KOPT-K1 (cell line): ENCODE data around the gene PRM1.

Experiments
- H3K27ac ChIP-seq: fragments of 200-600 bp; sonication (generic); 2 replicates; pipeline ENCODE4 v1.5.1; 2016; ENCODE audit warnings: antibody characterized with exemption, mild to moderate bottlenecking, low read depth, low read length; ENCODE audit not compliant: poor library complexity, severe bottlenecking
- H3K36me3 ChIP-seq: fragments of 200-600 bp; sonication (generic); 2 replicates; pipeline ENCODE4 v1.5.1; 2017; ENCODE audit warnings: antibody characterized with exemption, mild to moderate bottlenecking, low read length, moderate library complexity; ENCODE audit not compliant: insufficient read depth
- H3K9me3 ChIP-seq: fragments of 200-600 bp; sonication (generic); 2 replicates; pipeline ENCODE4 v1.5.1; 2017; ENCODE audit warnings: antibody characterized with exemption, low read length, mild to moderate bottlenecking; ENCODE audit not compliant: insufficient read depth, poor library complexity, severe bottlenecking

PRM1 gene

DNA sequence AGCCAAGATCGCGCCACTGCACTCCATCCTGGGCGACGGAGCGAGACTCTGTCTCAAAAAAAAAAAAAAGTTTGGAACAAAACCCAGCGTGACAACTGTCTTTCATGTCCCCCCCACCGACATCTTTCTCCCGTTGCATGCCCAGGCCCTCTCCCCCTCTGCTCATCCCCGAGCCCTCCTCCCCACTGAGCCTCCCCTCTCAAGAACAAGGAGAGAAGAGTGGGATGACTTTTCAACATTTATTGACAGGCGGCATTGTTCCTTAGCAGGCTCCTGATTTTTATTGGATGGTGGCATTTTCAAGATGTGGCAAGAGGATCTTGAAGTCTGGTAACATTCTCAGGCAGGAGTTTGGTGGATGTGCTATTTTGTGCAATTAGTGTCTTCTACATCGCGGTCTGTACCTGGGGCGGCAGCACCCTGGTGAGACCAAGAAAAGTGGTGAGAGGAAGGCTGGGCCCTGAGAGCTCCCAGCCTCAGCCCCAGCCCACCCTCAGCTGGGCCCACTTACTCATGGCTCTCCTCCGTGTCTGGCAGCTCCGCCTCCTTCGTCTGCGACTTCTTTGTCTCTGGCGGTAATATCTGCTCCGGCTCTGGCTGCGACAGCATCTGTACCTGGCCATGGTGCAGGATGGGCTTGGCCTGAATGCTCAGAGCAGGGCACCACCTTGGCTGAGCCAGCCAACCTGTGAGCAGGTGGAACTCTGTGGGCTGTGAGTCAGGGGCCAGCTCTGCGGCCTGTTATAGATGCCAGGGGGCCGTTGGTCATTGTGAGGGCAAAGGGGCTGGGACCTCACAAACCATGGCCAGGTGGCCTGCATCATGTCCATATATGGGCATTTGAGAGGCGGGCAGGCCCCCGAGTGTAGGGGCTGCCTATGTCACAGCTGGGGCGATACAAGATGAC lies at the start of gene PRM1:
Gene PRM1 (minus strand): TSS at position 715 of the 907 bp plus-strand sequence. CDS start 92 bp downstream, at position 623.
- Histone ChIP-seq H3K9me3 (no peaks in the 10 kb centered on the region), H3K36me3 (no peaks in the 10 kb centered on the region), H3K27ac (no peak within 1 kb of the TSS)

- H3K9me3 ChIP-seq = no peaks in the 10 kb centered on the region
- no peak overlapping the region for H3K27ac ChIP-seq
- H3K36me3 ChIP-seq = no peaks in the 10 kb centered on the region
Observed at GRCh38 chr16:11330526-11331237, 49.6 kb upstream of the PRM1 start.

DNA sequence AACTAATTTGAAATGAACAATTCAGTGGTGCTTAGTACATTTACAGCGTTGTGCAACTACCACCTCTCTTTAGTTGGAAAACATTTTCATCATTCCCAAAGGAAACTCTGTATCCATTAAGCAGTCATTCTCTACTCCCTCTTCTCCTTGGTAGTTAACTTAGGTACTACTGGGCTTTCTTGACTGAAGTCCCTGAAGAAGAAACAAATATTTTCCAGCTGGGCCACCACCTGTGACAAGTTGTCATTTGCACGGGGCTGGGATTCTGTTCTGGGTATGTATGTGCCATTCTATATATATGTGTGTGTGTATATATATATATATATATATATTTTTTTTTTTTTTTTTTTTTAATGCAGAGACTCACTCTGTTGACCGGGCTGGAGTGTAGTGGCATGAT lies 48.8 kb upstream of the PRM1 start:
- Histone ChIP-seq H3K9me3 (no peaks in the 10 kb centered on the region), H3K36me3 (no peaks in the 10 kb centered on the region), H3K27ac (no peak overlapping the region)

DNA sequence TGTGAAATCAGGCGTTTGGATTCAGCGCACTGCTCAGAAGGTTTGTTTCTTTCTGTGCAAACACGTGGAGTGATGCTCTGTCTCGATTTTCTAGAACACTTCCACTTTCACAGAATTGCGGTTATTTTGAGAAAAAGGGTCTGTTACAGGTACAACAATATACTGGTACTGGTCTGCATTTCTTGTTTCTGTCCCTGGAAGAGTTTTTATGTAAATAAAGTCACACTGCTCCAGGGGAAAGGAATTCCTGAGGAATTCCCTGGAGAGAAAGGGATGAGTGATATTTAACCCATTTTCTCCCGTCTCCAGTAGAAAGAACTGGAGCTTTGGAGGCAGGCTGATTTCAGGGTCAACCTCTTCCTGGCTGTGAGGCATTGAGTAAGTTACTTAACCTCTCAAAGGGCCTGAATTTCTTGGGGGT lies 48.0 kb upstream of the PRM1 start:
- H3K27ac ChIP-seq = peak overlapping the region; percentile 51
- no peaks in the 10 kb centered on the region for H3K9me3 ChIP-seq

DNA sequence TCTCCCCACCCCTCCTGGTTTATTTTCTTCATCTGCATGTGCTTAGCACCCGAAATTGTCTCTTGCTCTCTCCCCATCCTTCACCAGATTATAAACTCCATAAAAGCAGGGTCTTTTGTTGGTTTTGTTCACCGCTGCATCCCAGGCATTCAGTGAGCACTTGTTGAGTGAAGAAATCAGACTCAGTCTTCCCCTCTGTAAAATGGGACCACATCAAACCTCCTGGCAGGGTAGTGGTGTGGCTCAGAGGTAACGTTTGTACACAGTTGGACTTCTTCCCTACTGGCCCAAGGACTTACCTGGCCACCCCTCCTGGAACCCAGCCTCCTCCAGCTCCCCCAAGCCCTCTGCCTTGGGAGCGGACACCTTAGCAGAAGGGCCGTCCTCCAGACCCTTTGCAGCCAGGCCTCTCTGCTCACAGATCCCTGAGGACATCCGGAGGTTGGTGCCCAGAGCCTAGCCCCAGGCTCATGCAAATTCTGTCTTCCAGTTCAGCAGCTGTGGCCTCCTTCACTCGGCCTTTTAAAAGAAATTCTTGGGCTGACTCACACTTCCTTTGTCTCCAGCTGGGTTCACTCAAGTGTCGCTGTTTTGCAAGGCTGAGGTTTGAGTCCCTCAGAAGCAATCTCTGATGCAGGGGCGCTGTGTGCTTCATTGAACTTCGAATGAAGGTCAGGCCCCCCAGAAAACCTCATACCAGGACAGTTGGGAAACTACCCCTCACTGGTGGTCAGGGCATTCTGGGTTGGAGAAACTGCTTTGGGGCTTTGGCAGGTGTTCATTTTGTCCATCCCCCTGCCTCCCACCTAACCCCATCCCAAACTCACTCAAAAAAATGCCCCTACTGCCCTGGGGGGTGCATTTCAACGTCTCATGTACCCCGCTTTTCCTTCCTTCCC lies 47.3 kb upstream of the PRM1 start:
- Histone ChIP-seq H3K9me3 (no peaks in the 10 kb centered on the region), H3K36me3 (no peaks in the 10 kb centered on the region), H3K27ac (peak overlapping the region; percentile 51)

More for the DNA sequence above, 48.0 kb upstream of the PRM1 start:
- no peaks in the 10 kb centered on the region for H3K36me3 ChIP-seq

GRCh38 chr16:11327277-11328171 lies 46.4 kb upstream of the PRM1 start:
- no peaks in the 10 kb centered on the region for H3K9me3 ChIP-seq
- peak overlapping the region; percentile 51 for H3K27ac ChIP-seq
- no peaks in the 10 kb centered on the region for H3K36me3 ChIP-seq

GRCh38 chr16:11326737-11327276 lies 45.7 kb upstream of the PRM1 start:
- Histone ChIP-seq H3K27ac (no peak overlapping the region), H3K36me3 (no peaks in the 10 kb centered on the region), H3K9me3 (no peaks in the 10 kb centered on the region)

DNA sequence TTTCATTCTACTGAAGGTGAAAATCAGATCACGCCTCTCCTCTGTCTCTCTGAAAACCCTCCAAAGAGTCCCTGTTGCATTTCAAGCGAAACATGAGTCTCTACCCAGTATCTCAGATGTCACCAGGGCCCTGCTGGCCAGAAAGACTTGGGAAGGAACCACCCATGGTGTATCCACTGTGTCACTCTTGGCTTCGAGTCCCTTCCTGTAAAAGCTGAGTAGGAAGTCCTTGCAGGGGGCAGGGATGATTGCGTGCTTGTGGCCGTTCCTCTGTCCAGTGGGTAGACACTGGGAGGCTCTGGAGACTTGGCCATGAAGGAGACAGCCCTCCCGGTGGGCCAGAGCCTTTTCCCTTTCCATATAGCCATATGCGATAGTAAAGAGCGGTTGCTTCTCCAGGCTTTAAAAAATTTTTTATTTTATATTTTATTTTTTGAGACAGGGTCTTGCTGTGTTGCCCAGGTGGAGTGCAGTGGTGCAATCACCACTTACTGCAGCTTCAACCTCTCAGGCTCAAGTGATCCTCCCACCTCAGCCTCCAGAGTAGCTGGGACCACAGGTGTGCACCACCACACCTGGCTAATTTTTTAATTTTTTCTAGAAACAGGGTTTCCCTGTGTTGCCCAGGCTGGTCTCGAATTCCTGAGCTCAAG lies 45.1 kb upstream of the PRM1 start:
- Histone ChIP-seq H3K36me3 (no peaks in the 10 kb centered on the region), H3K27ac (no peak overlapping the region), H3K9me3 (no peaks in the 10 kb centered on the region)

DNA sequence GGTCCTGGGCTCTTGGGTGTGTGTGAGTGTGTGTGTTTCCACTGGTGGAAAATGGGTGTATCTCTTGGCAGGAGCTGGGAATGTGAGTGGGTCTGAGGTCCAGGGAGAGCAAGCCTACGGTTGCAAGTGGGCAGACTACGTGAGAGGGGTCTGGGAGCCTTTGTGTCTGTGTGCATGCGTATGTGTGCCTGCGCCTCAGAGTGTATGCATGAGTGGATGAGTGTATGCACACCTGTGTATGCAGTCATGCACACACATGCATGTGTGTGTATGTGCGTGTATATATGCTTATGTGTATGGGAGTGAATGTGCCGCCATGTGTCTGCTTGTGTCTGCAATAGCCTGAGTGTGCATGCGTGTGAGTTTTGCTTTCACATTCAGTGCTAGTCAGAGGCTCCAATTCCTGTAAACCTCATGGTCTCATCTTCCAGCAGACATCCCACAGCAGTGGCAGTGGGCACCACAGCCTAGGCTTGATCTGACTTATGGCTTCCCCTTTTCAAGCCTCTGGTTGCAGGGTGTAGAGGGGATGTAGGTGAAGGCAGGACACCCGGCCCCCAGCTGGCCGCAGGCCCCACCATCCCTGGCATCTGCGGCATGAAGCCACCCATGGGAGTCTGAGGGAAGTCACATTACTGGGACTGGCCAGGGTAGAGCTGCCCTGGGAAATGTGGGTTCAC lies 44.4 kb upstream of the PRM1 start:
- Histone ChIP-seq H3K36me3 (no peaks in the 10 kb centered on the region), H3K27ac (no peak overlapping the region), H3K9me3 (no peaks in the 10 kb centered on the region)

DNA sequence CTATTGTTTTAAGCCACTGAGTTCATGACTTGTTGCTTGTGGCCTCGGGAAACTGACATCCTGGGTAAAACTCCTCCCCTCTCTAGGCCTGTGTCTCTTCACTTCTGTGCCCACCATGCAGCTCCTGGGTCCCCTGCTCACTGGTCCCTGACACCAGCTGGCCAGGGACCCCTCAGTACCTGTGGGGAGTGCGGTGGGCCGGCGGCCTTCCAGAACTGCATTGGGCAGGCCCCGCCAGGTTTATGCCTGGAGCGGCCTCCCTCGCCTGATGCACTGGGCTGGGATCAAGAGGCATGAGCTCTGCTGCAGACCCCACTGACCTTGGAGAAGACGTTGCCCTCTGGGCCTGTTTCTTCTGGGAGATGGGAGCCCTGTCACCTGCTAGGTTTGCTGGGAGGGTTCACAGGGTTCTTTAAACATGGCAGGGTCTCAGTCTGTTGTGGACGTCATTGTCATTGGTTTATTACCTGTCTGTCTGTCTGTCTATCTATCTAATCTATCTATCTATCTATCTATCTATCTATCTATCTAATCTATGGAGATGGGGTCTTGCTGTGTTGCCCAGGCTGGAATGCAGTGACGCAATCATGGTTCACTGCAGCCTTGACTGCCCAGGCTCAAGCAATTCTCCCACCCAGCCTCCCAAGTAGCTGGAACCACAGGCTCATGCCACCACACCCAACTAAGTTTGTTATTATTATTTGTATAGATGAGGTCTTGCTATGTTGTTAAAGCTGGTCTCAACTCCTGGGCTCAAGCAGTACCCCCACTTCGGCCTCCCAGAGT lies 42.6 kb upstream of the PRM1 start:
- H3K27ac ChIP-seq = no peak overlapping the region
- no peaks in the 10 kb centered on the region for H3K9me3 ChIP-seq
- no peaks in the 10 kb centered on the region for H3K36me3 ChIP-seq

- no peak overlapping the region for H3K27ac ChIP-seq
- no peaks in the 10 kb centered on the region for H3K36me3 ChIP-seq
- H3K9me3 ChIP-seq = no peaks in the 10 kb centered on the region
Observed at GRCh38 chr16:11322823-11323222, 41.7 kb upstream of the PRM1 start.

DNA sequence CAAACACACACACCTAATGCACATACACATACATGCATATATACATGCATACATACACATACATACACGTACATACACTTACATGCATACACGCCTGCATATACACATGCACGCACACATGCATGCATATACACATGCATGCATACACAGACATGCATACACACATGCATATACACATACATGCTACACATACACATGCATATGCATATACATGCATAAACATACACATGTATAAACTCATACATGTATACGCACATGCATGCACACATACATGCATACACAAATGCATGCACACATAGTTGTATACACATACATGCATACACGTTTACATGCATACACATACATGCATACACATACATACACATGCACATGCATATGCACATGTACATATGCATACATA lies 40.5 kb upstream of the PRM1 start:
- Histone ChIP-seq H3K36me3 (no peaks in the 10 kb centered on the region), H3K27ac (no peak overlapping the region)

More for the DNA sequence above, 40.5 kb upstream of the PRM1 start:
- no peaks in the 10 kb centered on the region for H3K9me3 ChIP-seq
